GM10248 (cell line): ENCODE results near the gene ZMYM4.
"Not testable (repeated sequence)": the region's sequence is repeated elsewhere in the genome, so short reads cannot be mapped to it uniquely, and the experiment has no call there.

Experiments used
- CTCF ChIA-PET: fragments of 300-600 bp; sonication (Branson Sonifier 250); formaldehyde crosslinking; extraction: SDS; loops from one replicate; lab custom pipeline; 2021; ENCODE audit warnings: antibody characterized with exemption; lab: Yijun Ruan, JAX
- POLR2A ChIA-PET: fragments of 350-650 bp; sonication (Branson Sonifier 250); formaldehyde crosslinking; extraction: SDS; loops from one replicate; lab custom pipeline; 2020; ENCODE audit warnings: antibody characterized with exemption; lab: Yijun Ruan, JAX
- DNase-seq: peaks from one replicate; pipeline ENCODE4 v3.0.0; 2012; ENCODE audit errors: extremely low spot score
- TF ChIP-seq, protein P1 (sequence below): IDR thresholded peaks from 2 replicates; pipeline ENCODE4 v1.5.1; 2012; ENCODE audit warnings: mild to moderate bottlenecking, low read depth; ENCODE audit errors: extremely low read depth, missing control alignments, control extremely low read depth

Gene ZMYM4

DNA sequence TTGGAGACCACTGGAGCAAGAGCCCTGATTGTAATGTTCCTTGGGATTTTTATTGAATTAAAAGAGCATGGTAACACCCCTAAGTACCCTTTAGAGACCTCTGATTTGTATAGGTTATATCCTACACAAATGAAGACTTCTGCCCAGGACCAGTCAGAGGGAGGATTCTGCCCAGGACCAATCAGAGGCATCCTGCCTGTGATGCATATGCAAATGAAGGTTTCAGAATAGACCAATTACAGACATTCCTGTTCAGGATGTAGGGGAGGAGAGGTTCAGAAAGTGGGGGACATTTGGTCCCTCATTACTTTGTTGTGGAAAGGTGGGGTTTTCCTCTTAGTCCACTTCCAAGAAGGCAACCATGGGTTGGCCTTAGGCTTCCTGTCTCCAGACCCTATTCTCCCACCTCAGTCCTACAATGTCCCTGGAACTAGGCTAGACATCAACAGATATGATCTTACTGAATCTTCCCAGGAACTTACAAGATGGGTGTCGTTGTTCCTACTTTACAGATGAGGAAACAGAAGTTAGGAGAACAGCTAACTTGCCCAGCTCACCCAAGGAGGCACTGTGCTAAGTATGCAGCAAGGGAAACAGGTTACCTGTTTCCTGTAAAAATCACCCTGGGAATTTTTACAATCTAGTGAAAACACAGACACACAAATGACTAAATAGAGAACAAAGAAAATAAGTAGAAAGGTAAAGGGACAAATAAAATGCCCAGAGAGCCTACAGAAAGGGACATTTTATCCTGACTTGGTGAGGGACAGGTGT lies 38.7 kb upstream of the ZMYM4 start:
- ChIA-PET CTCF (no interaction called here), POLR2A (no interaction called here)
- TF ChIP-seq, protein P1, sequence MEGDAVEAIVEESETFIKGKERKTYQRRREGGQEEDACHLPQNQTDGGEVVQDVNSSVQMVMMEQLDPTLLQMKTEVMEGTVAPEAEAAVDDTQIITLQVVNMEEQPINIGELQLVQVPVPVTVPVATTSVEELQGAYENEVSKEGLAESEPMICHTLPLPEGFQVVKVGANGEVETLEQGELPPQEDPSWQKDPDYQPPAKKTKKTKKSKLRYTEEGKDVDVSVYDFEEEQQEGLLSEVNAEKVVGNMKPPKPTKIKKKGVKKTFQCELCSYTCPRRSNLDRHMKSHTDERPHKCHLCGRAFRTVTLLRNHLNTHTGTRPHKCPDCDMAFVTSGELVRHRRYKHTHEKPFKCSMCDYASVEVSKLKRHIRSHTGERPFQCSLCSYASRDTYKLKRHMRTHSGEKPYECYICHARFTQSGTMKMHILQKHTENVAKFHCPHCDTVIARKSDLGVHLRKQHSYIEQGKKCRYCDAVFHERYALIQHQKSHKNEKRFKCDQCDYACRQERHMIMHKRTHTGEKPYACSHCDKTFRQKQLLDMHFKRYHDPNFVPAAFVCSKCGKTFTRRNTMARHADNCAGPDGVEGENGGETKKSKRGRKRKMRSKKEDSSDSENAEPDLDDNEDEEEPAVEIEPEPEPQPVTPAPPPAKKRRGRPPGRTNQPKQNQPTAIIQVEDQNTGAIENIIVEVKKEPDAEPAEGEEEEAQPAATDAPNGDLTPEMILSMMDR, result no peak
- no peak for DNase-seq

DNA sequence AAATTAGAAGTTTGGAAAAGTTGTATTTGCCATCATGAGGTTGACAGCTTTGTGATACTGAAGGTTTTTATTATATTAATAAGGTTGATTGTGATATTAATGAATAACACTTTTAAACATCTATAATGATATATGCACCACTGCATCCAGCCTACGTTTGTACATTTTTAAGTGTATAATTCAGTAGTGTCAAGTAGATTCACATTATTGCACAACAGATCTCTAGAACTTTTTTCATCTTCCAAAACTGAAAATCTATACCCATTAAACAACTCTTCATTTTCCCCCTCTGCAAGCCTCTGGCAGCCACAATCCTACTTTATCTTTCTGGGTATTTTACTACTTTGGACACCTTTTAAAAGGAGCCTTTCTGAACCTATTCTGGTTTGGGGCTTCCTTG lies 37.2 kb upstream of the ZMYM4 start:
- POLR2A ChIA-PET, result no interaction called here

DNA sequence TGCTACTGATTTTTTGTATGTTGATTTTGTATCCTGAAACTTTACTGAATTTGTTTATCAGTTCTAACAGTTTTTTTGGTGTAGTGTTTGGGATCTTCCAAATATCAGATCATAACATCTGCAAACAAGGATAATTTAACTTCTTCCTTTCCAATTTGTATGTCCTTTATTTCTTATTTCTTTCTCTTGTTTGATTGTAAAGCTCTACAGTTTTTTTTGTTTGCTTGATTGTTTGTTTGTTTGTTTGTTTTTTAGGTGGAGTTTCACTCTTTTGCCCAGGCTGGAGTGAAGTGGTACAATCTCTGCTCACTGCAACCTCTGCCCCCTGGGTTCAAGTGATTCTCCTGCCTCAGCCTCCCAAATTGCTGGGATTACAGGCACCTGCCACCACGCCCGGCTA lies 31.7 kb upstream of the ZMYM4 start:
- POLR2A ChIA-PET, CTCF ChIA-PET, DNase-seq: not testable (repeated sequence)

More for the DNA sequence above, 37.2 kb upstream of the ZMYM4 start:
- CTCF ChIA-PET, result interaction anchor here (0.7 to 1.1 kb wide), 2 partner anchors 19 to 29 kb away, joined by 3 read pairs; no protein-coding TSS in a partner anchor
- DNase-seq, result no peak
- TF ChIP-seq, protein P1, result no peak

DNA sequence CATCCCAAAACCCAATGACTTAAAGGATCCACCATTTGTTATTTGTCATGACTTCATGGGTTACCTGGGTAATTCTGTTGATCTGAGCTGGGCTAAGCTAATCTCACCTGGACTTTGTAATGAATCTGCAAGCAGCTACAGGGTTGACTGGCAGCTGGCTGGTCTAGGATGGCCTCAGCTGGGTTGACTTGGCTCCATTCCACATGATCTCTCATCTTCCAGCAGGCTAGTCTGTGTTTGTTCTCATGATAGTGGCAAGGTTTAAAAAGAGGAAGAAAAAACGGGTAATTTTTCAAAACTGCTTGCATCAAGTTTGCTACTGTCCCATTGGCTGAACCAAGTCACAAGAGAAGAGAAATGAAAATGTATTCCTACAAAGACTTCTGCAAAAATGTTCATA lies 24.8 kb upstream of the ZMYM4 start:
- DNase-seq, result no peak
- CTCF ChIA-PET, result no interaction called here
- POLR2A ChIA-PET, result no interaction called here
- TF ChIP-seq, protein P1, result no peak

DNA sequence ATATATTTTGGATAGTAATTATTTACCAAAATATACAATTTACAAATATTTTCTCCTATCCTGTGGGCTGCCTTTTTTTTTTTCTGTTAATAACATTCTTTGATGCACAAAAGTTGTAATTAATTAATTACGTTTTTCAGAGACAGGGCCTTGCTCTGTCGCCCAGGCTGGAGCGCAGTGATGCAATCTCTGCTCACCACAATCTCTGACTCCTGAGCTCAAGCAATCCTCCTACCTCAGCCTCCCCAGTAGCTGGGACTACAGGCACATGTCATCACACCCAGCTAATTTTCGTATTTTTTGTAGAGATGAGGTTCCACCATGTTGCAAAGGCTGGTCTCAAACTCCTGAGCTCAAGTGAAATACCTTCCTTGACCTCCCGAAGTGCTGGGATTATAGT lies 21.3 kb upstream of the ZMYM4 start:
- TF ChIP-seq, protein P1, result no peak
- POLR2A ChIA-PET, result interaction anchor here (0.6 kb wide), 1 partner anchor 123 kb away, joined by 3 read pairs; no protein-coding TSS in a partner anchor
- CTCF ChIA-PET, result interaction anchor here (1.1 to 1.3 kb wide), 2 partner anchors 9 to 11 kb away, joined by 3 to 4 read pairs; no protein-coding TSS in a partner anchor
- no peak for DNase-seq

DNA sequence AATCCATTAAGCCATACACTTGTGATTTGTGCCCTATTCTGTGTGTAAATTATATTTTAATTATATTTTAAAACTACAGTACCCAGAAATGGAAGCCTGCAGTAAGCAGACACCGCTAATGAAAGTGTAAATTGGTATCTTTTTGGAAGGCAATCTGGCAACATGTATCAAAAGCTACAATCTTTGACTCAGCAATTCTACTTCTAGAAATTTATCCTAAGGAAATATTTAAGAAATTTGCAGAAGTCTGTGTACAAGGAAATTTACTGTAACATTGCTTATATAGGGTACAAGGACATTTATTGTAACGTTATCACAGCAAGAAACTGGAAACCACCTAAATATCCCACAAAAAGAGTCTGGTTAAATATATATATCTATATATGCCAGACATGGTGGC lies 14.6 kb upstream of the ZMYM4 start:
- TF ChIP-seq, protein P1, result no peak
- ChIA-PET CTCF (no interaction called here), POLR2A (no interaction called here)
- DNase-seq, result no peak

DNA sequence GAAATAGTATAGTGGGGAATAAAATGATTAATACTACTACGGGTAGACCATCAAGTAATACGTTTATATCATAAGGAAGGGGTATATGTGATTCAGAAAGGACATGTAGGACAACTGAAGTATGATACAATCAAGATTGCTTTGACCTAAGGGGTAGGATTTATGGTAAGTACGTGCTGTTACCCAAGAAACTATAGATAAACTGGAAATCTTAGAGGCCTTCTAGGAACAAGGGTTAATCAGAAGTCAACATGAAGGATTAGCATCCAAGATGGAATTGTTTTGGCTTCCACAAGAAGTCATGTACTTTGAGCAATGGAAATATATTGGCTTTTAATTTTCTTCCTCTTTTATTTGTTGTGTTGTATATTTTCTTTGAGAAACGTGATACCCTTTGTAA lies 13.2 kb upstream of the ZMYM4 start:
- DNase-seq, result no peak
- ChIA-PET POLR2A (no interaction called here), CTCF (no interaction called here)
- TF ChIP-seq, protein P1, result no peak
